NCI-H1436 (cell line): ENCODE data around the gene DNAH14.
"Not testable (repeated sequence)": the region's sequence is repeated elsewhere in the genome, so short reads cannot be mapped to it uniquely, and the experiment has no call there.

Source experiments
- DNase-seq: peaks from one replicate; lab custom pipeline; 2025; lab: John Stamatoyannopoulos, UW

Gene DNAH14

DNA sequence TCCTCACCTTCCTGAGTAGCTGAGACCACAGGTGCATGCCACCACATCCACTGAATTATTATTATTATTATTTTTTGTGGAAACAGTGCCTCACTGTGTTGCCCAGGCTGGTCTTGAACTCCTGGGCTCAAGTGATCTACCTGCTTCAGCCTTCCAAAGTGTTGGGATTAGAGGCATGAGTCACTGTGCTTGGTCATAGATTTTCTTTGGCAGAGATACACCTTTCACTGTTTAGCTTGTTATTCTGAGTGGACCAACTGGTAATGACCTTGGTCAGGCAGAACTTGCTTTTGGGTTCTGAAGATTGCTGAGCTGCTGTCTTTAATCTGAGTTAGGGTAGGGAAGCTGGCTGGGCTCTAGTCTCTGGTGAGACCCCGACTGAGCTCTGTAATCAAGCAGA, 66.8 kb downstream of the DNAH14 start:
- DNase-seq = no peak

DNA sequence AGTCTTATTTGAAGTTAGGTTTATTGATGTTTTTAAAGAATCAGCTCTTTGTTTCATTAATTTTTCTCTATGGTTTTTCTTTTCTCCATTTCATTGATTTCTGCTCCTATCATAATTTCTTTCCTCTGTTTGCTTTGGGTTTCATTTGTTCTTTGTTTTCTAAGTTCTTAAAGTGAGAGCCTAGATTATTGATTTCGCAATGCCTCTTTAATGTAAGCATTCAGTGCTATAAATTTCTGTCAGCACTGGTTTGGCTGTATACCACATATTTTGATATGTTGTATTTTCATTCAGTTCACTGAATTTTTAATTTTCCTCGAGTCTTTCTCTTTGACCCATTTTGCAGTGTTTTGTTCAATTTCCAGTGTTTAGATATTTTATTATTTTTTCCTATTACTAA, 68.7 kb downstream of the DNAH14 start:
- DNase-seq = no peak

DNA sequence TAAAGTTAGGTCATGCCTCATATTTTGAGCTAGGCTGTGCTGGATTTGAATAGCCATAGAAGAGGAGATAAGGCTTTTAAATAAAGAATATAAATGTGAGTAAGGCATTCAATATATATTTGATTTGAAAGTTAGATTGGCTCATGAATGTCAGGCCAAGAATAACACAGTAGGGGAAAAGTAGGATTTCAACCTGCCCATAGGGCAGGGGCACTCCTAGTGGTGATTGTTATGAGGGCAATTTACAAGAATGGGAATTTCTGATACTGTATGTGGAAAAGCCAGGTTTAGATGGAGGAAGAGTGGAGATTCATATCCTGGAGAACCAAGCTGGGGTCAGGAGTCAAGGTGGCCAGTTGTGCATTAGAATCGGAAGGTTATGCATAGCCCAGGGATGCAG, 74.9 kb downstream of the DNAH14 start:
- no peak for DNase-seq

DNA sequence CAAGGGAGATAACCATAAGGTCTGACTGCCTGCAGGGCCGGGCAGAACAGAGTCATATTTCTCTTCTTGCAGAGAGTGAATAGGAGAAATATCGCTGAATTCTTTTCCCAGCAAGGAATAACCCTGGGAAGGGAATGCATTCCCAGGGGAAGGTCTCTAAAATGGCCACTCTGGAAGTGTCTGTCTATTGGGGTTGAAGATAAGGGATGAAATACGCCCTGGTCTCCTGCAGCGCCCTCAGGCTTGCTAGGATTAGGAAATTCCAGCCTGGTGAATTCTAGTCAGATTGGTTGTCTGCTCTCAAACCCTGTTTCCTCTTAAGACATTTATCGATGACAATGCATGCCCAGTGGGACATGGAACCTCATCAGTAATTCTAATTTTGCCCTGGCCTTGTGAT, 76.9 kb downstream of the DNAH14 start:
- not testable (repeated sequence) for DNase-seq

DNA sequence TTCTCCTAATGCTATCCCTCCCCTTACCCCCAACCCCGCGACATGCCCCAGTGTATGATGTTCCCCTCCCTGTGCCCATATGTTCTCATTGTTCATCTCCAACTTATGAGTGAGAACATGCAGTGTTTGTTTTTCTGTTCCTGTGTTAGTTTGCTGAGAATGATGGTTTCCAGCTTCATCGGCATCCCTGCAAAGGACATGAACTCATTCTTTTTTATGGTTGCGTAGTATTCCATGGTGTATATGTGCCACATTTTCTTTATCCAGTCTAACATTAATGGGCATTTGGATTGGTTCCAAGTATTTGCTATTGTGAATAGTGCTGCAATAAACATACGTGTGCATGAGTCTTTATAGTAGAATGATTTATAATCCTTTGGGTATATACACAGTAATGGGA, 78.6 kb downstream of the DNAH14 start:
- DNase-seq = not testable (repeated sequence)

DNA sequence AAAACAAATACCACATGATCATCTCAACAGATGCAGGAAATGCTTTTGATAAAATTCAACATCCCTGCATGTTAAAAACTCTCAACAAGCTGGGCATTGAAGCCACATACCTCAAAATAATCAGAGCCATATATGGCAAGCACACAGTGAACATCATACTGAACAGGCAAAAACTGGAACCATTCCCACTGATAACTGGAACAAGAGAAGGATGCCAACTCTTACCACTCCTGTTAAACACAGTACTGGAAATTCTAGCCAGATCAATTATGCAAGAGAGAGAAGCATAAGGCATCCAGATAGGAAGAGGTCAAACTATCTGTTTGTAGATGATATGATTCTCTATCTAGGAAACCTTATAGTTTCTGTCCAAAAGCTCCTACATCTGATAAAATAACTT, 91.6 kb downstream of the DNAH14 start:
- DNase-seq = no peak

DNA sequence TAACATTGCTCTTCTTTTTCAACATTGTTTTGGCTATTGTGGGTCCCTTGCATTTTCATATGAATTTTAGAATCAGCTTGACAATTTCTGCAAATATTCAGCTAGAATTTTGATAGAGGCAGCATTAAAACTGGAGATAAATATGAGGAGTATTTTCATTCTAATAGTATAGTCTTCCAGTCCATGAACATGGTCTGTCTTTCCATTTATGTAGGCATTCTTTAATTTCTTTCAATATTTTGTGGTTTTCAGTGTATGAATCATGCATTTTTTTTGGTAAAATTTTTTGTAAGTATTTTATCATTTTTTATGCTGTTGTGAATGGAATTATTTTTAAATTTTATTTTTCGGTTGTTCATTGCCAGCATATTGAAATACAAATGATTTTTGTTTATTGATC, 97.2 kb downstream of the DNAH14 start:
- no peak for DNase-seq

DNA sequence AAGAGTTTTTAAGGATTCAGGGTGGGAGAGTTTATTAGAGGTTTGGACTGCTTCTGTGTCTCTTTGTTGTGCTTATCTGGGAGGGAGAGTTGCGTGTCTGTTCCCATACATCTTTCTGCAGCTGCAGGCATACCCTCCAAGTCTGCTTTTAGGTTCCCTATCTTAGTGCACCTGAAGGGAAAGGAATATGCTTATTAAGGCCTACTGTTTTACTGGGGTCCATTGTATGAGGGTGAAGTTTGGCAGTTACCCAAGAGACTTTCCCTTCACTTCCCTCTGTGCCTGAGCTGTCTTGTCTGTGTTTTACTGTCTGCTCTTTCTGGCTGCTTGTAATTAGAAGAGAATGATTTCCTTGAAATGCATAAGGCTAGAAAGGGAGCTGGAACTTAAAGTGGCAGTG, 107.0 kb downstream of the DNAH14 start:
- DNase-seq = not testable (repeated sequence)

DNA sequence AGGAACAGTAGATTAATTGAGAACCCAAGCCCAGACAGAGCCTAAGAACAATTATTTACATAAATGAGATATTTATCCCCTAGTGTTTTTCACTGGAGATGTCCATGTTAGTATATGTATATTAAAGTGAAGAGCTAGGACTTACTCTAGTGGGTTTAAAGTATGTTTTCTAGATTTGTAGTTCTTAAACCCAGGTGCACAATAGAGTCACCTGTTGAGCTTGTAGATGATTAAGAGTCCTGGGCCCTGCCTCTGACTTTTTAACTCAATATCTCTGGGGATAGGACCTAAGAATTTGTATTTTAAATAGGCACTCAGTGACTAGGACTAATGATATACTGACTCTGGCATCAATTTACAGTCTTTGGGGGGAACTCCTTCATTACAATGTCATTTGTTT, 112.8 kb downstream of the DNAH14 start:
- no peak for DNase-seq

DNA sequence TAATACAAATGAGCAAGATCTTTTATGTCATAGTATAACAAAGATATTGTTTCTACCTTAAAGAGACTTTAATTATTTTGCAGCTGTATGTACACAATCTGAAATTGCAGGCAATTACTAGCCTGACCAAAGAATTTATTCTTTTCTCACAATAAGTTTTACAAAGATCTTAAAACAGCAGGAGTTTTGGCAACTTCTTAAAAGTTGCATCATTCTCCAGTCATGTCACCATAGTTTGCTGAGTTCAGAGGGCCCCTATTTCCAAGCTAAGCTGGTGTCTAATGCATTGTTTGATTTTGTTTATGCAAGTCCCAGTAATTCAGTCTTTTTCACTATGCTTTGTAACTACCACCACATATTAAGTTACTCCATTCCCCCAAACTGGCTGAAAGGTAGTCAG, 114.8 kb downstream of the DNAH14 start:
- DNase-seq = no peak

DNA sequence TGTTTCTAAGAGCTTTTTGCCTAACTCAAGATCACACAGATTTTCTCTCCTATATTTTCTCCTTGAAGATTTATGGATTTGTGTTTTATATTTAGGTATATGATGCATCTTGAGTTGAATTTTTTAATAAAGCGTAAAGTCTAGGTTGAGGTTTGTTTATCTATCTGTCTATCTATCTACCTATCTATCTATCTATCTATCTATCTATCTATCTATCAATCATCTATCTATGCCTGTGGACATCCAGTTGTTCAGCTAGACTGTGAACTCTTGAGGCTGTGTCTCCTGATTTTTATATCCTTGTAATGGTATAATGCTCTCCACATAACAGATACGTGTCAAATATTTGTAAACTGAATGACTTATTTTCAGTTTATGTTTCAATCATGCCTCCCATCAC, 120.1 kb downstream of the DNAH14 start:
- DNase-seq = no peak

DNA sequence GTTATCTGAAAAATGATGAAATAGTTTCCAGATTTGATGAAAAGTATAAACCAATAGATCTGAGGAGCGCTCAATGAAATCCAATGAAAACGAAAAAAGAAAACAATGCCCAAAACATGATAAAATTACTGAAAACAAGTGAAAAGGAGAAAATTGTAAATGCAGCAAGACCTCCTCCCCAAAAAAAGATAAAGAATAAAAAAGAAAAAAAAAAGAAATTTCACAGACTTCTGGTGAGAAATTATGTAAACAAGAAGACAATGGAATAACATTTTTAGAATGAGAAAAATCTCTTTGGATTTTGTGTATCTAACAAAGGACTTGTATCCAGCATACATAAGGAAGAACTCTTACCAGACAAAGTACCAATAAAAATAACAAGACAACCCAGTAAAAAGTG, 134.2 kb downstream of the DNAH14 start:
- DNase-seq = no peak

DNA sequence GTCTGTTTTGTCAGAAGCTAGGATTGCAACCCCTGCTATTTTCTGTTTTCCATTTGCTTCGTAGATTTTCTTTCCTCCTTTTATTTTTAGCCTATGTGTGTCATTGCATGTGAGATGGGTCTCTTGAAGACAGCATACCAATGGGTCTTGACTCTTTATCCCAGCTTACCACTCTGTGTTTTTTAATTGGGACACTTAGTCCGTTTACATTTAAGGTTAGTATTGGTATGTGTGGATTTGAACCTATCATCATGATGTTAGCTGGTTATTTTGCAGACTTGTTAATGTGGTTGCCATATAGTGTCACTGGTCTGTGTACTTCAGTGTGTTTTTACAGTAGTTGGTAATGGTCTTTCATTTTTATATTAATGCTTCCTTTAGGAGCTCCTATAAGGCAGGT, 141.5 kb downstream of the DNAH14 start:
- DNase-seq = no peak

DNA sequence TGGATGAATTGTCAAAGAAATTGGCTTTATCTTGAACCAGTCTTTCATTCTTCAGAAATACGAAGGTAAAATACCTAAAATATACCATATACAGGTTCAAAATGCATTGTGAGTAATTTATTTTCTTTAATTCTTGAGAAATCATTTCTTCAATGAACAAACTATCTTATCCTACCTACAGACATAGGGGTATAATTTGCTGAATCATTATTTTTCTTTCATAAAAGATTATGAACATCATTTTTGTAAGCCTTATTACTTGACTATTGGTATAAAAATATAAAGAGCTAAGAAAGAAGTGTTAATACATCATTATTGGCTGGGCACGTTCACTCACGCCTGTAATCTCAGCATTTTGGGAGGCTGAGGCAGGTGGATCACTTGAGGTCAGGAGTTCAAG, 167.7 kb downstream of the DNAH14 start:
- DNase-seq = no peak

DNA sequence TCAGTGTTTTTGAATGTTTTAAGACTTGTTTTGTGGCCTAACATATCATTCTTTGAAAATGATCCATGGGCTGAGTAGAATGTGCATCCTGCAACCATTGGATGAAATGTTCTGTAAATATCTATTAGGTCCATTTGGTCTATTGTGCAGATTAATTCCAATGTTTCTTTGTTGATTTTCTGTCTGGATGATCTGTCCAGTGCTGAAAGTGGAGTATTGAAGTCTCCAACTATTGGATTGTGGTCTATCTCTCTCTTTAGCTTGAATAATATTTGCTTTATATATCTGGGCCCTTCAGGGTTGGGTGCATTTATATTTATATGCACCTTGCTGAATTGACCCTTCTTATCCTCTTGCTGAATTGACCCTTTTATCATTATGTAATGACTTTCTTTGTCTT, 181.5 kb downstream of the DNAH14 start:
- DNase-seq = no peak

DNA sequence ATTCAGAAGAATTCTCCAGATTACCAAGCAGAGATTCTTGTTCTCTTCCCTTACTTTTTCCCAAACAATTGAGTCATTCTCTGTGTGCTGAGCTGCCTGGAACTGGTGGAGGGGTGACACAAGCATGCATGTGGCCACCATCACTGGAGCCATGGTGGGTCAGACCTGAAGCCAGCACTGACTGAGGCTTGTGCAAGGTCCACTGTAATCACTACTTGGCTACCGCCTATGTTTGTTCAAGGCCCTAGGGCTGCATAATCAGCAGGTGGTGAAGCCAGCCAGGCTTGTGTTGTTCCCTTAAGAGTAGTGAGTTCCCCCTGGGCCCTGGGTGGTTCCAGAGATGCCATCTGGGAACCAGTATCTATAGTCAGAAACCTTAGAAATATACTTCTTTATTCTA, 183.8 kb downstream of the DNAH14 start:
- DNase-seq = no peak

DNA sequence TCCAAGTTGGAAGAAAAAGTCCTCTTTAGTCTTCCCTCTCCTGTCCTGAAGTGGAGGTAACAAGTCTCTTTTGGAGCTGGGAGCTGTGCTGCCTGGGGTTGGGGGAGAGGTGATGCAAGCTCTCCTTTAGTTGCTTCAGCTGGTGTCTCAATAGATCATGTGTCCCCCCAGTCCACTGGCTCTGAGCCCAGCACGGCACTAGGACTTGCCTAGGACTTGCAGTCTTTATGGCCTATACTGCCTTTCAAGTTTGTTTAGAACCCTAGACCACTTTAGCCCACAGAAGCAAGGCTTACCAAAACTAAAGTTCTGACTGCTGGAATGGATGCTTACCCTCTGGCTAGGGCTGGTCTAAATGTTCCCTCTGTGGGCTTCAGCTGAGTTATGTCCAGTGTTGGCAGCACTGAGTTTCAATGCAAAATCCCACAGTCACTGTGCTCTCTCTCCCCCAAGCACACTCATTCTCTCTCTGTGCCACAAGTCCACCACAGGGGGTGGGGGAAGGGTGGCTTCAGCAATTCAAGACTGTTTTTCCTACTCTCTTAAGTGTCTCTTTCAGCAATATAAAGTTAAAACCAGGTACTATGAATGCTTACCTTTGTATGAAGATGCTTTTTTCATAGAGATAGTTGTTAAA, 185.0 kb downstream of the DNAH14 start:
- no peak for DNase-seq

DNA sequence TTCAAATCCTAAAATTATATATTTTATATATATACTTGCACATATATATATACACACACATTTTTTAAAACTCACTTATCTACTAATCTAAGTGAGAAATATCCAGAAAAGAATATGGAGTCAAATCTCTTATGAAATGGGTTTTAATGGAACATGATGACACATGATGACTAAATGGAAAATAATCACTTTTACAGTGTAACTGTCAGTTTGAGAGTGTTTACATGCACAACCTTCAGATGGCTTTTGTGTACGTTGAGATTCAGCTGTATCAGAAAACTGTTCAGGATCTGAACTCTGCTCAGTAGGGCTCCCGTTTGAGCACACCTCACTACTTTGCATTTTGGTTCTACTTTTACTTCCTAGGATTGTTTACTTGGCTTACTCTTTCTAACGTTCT, 189.8 kb downstream of the DNAH14 start:
- no peak for DNase-seq

DNA sequence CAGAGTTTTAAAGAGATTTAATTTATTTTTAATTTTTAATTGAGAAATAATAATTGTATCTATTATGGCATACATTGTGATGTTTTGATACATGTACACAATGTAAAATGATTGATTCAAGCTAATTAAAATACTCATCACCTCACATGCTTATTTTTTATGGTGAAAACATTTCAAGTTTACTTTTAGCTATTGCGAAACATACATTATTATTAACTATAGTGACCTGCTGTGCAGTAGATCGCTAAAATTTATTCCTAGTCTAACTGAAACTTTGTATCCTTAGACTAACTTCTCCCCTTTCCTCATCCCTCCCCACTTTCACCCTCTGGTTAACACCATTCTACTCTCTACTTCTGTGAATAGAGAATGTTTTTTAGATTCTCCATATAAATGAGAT, 191.6 kb downstream of the DNAH14 start:
- no peak for DNase-seq

DNA sequence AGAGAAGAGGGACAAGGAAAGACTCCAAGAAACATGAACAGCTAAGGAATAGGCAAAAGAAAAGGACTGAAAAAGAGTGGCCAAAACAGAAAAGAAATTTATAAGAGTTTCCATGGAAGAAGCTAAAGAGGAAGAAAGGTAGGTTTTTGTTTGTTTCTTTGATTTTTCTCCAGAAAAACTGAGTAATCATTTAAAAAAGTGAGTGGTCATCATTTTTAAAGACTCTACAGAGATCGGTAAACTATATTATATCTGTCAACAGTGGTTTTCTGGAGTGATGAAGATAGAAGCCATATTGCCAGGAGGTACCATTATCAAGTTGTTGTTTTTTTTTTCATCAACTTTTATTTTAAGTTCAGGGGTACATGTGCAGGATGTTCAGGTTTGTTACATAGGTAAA, 202.4 kb downstream of the DNAH14 start:
- DNase-seq = no peak

DNA sequence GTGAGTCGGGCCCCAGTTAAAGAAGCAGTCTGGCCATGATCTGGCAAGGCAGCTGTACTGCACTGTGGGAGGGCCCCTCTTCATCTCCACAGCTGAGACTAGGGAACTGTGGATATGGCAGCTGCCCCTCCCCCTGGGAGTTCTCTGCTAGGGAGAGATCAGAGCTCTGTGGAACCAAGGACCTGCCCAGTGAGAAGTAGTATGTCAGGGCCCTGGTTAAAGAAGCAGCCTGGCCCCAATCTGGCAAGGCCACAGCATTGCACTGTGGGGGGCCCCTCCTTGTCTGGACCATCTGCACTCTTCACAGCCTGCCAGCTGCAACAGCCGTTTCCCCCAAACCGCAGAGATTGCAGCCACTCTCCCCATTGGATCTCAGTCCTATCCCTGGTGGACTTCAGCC, 208.5 kb downstream of the DNAH14 start:
- no peak for DNase-seq

DNA sequence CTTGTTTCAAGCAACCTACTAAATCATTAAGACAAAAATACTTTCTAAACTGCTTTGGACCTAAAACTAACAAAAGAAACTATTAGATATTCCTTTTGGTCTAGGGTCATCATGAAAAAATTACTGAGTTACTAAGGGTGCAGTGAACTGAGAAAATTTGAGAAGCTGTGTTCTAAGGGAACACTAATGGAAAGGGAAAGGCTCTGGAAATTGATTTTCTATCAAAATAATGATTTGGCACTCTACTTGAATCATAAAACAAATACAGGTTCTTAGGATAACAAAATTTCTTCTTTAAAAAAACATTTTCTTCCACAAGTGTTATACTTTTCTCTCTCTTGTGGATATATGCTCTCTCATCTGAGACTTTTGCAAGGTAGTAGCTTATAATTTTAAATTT, 213.5 kb downstream of the DNAH14 start:
- DNase-seq = no peak

DNA sequence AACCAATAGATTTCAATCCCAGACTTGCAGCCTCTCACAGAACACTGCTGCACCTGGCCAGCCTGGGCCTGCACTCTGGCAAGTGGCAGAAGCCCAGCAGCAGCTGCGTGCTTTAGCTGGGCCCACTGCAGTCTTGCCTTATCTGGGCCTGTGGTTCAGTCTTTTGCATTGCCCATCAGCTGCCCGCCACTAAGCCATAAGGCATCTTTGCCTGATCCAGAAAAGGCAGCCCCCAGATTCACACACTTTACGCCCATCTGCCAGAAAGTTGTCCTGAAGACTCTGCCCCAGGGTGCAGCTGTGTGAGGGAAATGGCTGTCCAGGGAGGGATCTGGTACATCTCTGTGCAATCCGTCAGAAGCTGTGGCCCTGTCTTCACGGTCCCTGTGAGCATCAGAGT, 217.0 kb downstream of the DNAH14 start:
- no peak for DNase-seq

DNA sequence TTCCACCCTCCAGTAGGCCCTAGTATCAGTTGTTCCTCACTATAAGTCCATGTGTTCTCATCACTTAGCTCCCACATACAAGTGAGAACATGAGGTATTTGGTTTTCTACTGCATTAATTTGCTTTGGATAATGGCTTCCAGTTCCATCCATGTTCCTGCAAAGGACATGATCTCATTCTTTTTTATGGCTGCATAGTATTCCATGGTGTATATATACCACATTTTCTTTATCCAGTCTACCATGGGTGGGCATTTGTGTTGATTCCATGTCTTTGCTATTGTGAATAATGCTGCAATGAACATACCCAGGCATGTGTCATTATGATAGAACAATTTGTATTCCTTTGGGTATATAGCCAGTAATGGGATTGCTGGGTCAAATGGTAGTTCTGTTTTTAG, 218.3 kb downstream of the DNAH14 start:
- DNase-seq = not testable (repeated sequence)

DNA sequence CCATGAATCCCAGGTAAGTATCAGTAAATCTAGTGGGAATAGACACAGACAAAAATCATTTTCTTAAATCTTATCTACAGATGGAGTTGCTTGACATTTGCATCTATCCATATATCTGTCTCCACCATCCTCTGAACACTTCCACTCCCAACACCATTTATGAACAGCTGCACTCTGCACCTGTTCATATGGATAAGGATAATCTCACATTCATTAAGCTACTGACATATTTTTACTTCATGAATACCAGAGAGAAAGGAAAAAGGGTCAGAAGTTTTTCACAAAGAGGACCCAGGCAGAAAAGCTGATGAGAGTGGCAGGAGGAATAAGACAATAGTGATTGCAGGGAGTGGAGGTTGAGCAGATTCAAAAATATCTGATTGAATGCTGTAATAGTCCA, 222.6 kb downstream of the DNAH14 start:
- no peak for DNase-seq
